GM19238 (cell line): ENCODE data around the gene TMEM191B.
"Not testable (repeated sequence)": the region's sequence is repeated elsewhere in the genome, so short reads cannot be mapped to it uniquely, and the experiment has no call there.

Experiments used
- DNase-seq: peaks from one replicate; pipeline ENCODE4 v3.0.0; 2011; ENCODE audit warnings: low spot score; ENCODE audit not compliant: insufficient read length

The TMEM191B gene

DNA sequence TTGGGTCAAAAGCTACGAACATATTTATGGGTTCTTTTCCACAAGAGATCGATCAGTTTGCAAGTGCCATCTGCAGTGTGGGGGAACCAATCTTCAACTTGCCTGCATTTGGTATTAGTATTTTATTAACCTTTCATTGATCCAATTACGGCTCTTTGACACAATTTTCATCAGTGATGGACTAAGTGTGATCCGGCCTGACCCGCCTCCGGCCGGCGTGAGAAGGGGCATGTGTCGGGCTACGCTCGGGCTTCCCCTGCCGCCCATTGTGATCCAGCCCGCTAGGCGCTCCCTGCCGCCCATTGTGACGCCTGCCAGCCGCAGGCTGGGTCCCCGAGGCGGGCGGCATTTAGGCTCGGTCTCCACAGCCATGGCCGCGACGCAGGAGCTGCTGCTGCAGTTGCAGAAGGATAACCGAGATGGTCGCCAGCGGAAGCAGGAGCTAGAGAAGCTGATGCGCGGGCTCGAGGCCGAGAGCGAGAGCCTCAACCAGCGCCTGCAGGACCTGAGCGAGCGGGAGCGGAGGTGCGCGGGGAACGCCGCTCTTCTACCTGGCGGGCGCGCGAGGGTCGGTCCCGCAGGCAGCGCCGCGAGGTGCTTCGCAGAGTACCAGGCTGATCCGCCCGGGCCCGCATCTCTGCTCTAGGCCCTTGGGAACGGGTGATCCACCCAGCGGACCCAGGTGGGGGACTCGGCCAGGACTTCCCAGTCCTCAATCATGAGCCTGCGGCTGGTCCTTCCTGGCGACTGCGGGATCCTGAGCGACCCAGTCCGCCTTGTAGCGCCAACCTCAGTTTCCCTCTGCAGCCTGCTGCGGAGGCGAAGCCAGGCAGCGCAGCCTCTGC is at the start of gene TMEM191B:
Gene TMEM191B (plus strand): TSS at position 51 of the 845 bp plus-strand sequence. CDS start 179 bp downstream, at position 230.
- not testable (repeated sequence) for DNase-seq

DNA sequence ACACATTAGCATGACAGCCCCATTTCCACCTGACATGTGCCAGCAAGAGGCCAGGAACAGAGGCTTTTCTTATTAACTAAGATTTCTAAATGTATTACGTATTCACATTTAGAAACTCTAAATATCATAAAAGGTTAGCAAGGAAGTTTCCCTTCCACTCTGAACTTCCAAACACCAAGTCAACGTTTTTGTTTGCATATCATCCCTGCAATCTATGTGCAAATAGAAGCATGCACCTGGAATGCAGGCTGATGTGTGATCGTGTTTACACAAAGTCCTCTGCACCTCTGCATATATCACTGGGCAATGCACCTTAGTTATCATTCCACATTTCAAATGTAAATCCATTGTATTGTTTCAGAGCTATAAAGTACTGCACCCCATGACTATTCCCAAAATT is 31.4 kb upstream of the TMEM191B start:
- not testable (repeated sequence) for DNase-seq

DNA sequence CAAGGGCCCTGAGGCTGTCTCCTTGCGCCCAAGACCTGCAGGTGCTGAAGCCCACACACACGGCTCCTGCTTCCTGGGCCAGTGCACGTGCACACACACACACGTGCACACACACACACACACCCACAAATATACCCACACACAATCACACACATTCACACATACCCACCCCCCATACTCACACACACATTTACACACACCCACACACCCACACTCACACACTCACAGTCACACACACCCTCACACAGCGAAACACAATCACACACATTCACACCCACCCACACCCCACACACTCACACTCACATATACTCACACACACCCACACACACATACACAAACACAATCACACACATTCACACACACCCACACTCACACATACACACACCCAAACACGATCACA is 16.3 kb upstream of the TMEM191B start:
- not testable (repeated sequence) for DNase-seq

DNA sequence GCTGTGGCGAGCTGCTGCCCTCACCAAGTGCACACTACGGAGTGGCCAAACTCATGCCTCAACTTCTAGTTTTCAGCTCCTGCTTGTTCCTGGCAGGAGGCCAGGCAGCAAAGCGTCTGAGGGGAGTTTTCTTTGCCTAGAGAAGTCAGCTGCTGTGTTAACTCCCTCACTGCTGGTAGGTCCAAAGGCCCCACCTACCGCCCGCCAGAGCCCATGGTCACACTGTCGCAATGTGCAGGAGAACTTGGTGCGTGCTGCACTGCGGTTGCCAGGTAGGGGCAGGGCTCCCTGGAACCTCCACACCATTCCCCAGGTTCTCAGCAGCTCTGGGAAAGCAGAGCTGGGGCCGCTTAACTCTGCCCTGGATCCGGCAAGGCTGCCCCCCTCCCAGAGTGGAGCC is 15.2 kb upstream of the TMEM191B start:
- not testable (repeated sequence) for DNase-seq

DNA sequence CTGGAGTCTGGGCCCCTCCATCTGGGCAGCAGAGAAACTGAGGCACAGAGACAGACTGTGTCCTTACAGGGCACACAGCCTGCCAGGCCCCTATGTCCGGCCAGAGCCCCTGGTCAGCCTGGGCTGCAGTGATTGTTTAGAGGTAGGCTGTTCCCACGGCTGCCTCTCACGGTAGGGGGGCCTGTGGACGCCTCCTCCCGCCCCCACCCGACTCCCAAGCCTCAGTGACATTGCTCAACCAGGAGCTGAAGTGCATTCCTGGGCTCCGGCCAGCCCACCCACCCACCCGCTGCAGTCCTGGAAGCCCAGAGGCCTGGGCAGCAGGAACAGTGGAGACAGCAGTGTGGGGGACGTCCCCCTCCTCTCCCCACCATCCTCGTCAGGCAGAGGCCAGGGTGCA is 14.1 kb upstream of the TMEM191B start:
- DNase-seq: not testable (repeated sequence)

DNA sequence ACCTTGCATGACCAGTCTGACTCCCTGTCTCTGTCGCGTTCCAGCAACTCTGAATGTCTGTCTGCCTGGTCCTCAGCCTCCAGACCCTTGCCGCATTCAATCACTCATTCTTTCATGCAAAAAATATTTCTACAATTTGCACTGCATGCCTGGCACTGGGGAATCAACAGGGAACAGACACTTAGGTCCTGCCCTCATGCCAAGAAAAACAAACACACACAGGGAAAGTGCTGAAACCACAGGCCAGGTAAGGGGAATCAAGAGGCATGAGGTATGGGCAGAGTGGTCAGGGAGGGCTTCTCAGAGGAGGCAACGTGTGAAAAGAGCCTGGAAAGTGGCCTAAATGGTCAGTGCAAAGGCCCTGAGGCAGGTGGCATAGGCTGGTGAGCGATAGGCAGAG is 9.5 kb upstream of the TMEM191B start, which contains the start of gene GGTLC3:
Gene GGTLC3 (minus strand): TSS at position 101 of the 400 bp plus-strand sequence. CDS start 264 bp downstream, outside the sequence.
- DNase-seq: not testable (repeated sequence)

DNA sequence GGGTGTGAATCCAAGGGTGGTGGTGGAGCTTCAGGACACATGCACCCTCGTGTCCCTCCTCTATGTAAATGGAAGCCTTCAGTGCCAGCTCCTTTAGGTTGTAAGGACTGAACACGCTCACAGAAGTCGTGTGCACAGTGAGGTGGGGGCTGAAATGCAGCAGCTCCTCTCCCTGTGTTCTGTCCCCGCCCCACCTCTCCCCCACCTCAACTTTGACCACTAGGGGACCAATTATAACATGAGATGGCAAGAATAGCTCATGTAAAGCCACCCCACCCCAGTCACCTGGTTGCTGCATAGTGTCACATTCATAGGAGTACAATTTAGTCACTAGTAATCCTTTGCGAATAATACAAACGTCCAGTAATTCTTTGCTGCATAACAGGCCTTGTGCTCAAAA is 4.8 kb upstream of the TMEM191B start:
- not testable (repeated sequence) for DNase-seq

DNA sequence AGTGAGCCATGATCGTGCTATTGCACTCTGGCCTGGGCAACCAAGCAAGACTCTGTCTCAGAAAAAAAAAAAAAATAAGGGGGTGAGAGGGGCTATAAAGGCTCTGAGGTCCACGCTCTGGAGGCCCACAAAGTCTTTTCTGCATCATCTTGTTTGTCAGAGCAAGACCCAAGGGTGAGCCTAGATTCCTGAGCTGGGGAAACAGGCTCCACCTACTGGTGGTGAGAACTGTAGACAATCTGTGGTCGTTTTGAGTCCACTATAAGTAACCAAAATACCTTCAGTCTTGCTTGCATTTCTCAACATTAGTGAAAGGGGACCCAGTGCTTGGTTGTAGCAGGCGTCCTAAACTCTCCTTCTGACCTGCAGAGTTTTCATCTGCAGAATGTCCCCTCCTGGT is 4.3 kb upstream of the TMEM191B start:
- DNase-seq: not testable (repeated sequence)

DNA sequence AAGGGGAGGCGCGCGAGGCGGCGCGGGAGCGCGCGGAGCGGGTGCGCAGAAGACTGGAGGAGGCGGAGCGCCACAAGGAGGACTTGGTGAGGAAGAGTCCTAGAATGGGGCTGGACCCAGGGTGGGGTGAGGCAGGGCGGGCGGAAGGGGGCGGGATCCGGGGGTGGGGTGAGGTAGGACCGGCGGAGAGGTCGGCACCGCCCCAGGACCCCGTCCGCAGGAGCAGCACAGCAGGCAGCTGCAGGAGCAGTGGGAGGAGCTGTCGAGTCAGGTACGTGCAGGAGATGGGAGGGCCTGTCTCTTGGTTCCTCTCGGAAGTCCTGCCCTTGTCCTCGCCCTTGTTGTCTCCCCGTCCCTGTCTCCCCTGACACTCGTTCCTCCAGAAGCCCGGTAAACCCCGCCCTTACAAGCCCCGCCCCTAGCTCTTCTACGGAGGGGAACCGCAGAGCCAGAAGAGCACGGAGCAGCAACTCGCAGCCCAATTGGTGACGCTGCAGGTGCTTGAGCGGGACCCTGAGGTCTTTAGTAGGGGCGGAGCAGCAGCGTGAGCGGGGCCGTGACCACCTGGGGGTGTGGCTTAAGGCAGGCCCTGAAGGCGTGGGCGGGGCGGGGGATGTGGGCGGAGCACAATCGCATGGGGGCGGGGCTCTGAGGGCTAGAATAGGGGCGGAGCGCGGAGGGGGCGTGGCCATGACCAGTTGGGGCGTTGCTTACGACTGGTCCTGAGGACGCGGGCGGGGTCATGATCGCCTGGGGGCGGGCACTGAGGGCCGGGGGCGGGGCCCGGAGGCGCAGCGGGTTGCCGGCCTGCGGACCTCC is 1.2 kb downstream of the TMEM191B start:
- DNase-seq: not testable (repeated sequence)

DNA sequence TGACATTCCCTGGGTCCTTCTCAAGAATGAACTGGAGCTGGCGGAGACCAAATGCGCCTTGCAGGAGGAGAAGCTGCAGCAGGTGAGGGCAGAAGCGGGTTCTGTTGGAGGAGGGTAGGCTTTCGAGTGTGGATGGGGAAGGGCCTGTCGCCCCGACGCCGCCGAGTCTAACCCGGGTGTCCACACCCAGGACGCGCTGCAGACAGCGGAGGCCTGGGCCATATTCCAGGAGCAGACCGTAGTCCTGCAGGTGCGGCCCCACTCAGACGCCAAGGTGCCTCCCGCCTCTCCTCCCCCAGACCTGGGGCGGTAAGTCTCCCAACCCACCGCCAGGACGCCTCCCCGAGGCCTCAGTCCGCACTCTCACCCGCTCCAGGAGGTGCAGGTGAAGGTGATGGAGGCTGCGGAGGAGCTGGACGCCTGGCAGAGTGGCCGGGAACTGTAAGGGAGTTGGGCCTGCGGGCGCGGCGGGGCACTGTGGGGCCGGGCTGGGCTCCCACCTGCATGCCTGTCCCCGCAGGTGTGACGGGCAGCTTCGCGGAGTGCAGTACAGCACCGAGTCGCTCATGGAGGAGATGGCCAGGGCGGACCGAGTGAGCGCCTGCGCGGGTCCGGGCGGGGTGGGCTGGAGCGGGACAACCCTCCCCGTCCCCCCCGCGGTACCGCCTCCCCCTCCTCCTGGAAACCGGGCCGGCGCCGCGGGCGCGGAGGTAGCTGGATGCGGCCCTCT is 2.0 kb downstream of the TMEM191B start:
- not testable (repeated sequence) for DNase-seq

DNA sequence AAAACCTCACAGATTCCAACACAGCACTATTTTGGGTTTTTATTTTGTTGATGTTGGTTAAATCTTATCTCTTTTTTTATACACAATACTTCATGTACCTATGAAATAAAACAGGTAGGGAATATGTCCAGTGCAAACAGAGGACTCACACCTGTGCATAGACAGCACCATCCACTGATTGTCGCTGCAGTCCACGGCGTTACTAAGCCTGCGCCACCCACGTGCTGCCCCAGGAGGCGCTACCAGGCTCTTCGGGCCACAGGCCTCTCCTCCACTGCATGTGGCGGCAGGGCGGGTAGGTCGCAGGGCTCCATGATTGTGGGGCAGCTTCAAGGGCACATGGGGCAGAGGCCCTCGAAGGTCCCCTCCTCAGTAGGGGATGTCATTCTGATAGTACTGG is 6.0 kb downstream of the TMEM191B start:
- not testable (repeated sequence) for DNase-seq

DNA sequence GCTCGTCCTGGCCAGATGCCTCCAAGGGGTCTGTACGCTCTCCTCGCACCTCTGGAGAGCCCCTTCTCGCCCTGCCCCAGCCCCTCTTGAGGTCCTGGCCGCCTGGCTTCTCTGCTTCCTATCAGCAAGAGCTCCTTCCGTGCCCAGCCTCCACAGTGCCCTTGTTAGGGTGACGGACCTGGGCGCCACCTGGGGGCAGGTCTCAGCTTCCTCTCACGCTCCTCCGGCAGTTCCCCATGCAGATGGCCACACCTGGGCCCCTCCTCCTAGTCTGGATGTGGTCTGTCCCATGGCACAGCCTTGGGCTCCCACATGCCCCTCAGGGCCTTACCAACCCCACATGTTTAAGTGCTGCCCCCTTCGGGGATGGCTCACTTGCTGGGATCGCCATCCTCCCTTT is 6.7 kb downstream of the TMEM191B start:
- not testable (repeated sequence) for DNase-seq

DNA sequence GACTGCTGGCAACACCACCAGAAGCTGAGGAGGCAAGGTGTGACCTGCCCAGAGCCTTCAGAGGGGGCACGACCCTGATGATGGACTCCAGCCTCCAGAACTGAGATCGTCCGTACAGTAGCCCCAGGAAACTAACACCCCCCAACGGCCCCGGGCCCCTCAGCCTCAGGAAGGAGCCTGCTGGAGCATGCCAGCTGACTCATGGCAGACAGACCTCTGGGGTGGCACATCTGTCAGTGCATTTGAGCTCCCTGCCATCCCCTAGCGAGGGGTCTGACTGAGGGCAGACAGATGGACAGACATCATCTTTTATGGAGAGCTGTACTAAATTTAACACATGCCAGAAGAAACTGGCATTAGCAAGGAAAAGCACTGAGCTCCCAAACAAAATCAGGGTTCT is 12.4 kb downstream of the TMEM191B start:
- DNase-seq: not testable (repeated sequence)

DNA sequence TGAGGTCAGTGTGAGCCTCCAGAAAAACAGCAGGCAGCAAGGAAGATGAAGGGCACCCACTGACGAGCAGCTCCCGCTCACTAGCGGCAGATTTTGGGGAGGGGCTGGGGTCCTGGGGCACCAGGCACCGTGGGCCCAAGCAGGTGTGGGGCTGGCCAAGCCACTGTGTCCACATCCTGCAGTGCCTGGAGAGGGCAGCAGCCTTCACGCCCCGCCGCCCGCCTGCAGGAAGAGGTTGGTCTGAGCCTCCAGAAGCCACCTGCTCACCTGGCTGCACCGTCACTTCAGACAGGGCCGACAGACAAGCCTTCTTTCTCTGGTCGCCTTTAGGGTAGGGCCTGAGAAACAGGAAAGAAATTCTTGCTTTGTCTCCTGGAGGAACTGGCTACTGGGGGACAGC is 15.8 kb downstream of the TMEM191B start:
- DNase-seq: not testable (repeated sequence)

DNA sequence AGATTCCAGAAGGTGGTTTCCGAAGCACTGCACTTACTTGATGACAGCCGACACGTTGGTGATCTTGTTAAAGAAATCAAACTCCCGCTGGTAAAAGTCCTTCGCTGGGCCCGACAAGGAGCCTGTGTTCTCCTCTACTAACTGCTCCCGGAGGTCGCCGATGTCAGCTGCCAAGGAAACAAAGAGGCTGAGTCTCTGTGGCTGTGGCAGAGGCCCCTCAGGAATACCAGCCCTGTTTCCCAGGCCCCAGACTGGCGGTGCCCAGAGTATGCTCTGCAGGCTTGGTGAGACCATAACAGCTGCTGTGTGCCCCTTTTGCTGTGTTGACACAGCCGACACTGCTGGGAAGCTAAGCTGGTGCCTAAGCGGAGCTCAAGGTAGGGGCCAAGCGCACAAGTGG is 17.0 kb downstream of the TMEM191B start:
- not testable (repeated sequence) for DNase-seq

DNA sequence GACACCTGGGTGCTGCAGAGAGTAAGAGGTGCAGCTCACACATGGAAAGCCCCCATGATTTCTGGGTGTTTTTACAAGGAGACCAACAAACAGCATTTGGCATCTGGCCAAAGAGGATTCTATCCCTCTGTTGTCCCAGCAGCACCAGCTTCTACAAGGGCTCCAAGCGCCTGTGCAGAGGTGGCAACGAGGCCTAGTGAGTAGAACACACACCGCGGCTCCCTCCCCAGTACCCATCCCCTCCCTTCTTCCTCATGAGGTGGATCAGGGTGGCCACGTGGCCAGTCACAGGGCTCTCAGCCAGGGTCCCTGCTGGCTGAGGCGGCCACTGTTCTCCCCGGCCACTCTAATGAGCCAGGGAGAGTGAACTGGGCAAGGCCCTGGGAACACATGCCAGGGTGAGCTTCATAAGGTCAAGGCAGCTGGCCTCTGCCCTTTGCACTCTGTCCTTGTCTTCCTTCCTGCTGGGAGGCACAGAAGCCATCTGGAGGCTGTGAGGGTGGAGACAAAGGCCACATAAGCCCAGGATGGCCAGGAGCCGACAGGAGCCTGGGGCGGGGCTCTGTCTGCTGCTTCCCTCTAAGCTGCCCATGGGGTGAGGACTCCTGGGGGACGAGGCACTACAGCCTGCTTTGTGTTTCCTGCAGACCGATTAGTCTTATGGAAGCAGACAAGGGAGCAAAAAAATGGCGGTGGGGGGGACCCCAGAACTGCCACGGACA is 22.0 kb downstream of the TMEM191B start:
- DNase-seq: not testable (repeated sequence)

DNA sequence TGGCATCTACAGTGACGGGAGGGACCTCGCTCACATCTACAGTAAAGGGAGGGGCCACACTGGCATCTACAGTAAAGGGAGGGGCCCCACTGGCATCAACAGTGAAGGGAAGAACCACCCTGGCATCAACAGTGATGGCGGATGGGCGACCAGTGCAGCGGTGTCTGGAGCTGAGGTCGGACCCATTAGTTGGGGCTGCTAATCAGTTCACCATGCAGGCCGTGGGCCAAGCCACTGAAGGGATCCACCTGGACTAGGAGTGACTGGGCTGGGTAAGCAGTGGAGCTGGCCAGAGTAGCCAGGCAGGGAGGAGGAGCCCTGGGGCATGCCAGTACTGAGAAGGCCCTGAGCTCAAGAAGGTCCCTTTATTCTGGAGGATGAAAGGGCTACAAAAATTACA is 23.4 kb downstream of the TMEM191B start:
- DNase-seq: not testable (repeated sequence)

DNA sequence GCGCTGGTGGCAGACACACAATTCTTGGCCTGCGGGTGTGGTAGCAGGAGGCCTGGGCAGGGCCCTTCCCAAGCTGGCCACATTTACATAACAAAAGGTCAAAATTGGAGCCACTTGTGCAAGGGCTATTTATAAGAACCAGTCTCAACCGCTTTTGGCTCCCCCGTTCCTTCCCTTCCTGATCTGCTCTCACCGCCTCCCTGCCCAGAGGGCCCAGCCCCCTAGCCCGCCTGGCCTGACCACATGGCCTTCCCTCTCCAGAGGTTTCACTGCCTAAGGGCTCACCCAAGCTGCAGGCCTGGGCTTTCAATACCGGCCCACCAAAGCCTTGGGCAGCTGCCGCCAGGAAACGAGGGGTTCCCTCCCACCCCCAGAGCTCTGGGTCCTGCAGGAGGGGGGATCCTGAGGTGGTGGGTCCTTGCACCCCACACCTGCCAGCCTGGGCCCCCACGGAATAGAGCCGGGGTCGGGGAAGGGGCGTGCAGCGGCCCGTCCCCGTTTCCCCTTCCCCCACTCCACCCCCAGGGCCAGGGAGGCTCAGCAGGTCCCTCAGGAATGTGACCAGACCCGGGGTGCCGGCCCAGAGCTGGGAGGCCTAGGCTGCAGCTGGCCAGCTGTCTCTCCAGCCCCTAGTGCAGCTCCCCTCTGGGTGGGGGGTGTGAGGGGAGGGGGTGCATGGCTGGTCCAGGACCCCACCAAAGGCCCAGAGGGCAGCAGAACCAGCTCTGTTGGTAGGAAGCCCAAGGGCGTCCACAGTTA is 25.4 kb downstream of the TMEM191B start:
- not testable (repeated sequence) for DNase-seq

DNA sequence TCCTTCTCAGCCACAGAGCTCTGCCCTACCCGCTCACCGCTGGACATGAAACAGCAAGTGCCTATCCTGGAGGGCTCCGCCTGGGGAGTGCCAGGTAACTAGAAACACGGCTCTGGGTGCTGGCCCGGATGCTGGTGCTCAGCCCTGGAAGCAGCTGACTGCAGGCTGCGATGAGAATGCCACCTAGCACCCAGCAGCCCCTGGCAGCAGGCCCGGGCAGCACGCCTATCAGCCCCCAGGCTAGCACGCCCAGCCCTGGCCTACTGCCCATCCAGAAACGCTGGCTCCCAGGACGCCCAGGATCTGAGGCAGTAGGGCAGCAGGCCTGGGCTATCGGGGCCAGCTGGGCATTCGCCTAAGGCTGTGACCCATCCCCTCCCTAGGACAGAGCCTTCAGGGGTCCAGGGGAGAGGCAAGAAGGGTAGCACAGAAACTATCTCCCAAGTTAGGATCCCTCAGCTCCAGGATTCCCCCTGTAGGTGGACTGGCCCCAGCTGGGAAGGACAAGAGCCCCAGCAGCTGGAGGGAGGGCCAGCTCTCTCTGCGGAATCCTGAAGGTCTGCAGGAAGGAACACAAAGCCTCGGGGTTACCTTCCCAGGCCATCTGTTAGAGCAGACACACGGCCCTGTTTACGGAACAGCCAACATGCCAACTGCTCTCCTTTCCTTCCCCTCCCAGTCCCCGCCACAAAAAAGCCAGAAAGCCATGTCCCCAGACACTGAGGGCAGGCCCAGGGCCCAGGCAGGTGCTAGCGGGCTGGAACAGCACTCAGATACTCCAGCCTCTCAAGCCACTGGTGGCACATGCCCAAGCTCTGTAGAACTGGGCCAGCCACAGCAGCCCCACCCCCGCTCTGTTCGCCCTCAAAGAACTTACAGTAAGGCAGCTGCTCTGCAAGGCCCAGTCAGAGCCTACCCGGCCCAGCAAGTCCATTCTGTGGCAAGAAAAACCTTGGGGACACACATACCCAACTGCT is 27.0 kb downstream of the TMEM191B start:
- DNase-seq: not testable (repeated sequence)
